HEK293 (cell line): Measurements from ENCODE around the gene STK39.

Experiments
- CTCF ChIA-PET: fragments of 350-600 bp; formaldehyde crosslinking; extraction: SDS; loops from one replicate; lab custom pipeline; 2021; ENCODE audit warnings: antibody characterized with exemption; lab: Yijun Ruan, JAX
- POLR2A ChIA-PET: fragments of 300-600 bp; formaldehyde crosslinking; extraction: SDS; loops from one replicate; lab custom pipeline; 2020; ENCODE audit warnings: antibody characterized with exemption, inconsistent platforms; lab: Yijun Ruan, JAX
- H3K27ac ChIP-seq: fragments of 200-500 bp; sonication (Bioruptor generic); 2 replicates; pipeline ENCODE4 v1.5.1; 2014; ENCODE audit warnings: low read depth, low read length, control low read depth, inconsistent platforms; ENCODE audit errors: extremely low read depth
- H3K36me3 ChIP-seq, 2 experiments: fragments of 200-500 bp in 1 of 2; sonication (Bioruptor generic) in 1 of 2; 1 replicate in 1 of 2; 2 replicates in 1 of 2; pipeline ENCODE4 v1.5.1; 2014 to 2017; ENCODE audit warnings: inconsistent platforms in 2 of 2, low read length in 2 of 2; ENCODE audit not compliant: control insufficient read depth in 2 of 2, insufficient read depth in 1 of 2
- H3K4me1 ChIP-seq: fragments of 200-500 bp; sonication (Bioruptor generic); 2 replicates; pipeline ENCODE4 v1.5.1; 2014; ENCODE audit warnings: mild to moderate bottlenecking, low read length, inconsistent platforms; ENCODE audit not compliant: control insufficient read depth, insufficient read depth
- H3K4me3 ChIP-seq: 2 replicates; pipeline ENCODE4 v1.5.1; 2011; ENCODE audit warnings: low read depth, mild to moderate bottlenecking, control low read depth, low read length, moderate library complexity
- H3K9me3 ChIP-seq: fragments of 200-500 bp; sonication (Bioruptor generic); 2 replicates; pipeline ENCODE4 v1.5.1; 2014; ENCODE audit warnings: low read depth, low read length, inconsistent platforms; ENCODE audit not compliant: control insufficient read depth, insufficient read depth
- HOXC10 ChIP-seq: sonication (generic); formaldehyde crosslinking; IDR thresholded peaks from 2 replicates; pipeline ENCODE4 v1.8.1; 2023; ENCODE audit warnings: mild to moderate bottlenecking, missing genetic modification reagents
- MYNN ChIP-seq: fragments of 450-650 bp; formaldehyde crosslinking; IDR thresholded peaks from 2 replicates; pipeline ENCODE4 v1.5.1; 2016; ENCODE audit warnings: missing biosample characterization, missing genetic modification characterization, borderline replicate concordance
- REPIN1 ChIP-seq: fragments of 450-650 bp; formaldehyde crosslinking; IDR thresholded peaks from 2 replicates; pipeline ENCODE4 v1.5.1; 2017; ENCODE audit warnings: missing biosample characterization, missing genetic modification characterization, low read depth
- SP7 ChIP-seq: fragments of 450-650 bp; formaldehyde crosslinking; IDR thresholded peaks from 2 replicates; pipeline ENCODE4 v1.5.1; 2016; ENCODE audit warnings: missing biosample characterization, missing genetic modification characterization
- YY1 ChIP-seq: fragments of 450-650 bp; formaldehyde crosslinking; IDR thresholded peaks from 2 replicates; pipeline ENCODE4 v1.5.1; 2018; ENCODE audit warnings: missing biosample characterization, missing genetic modification characterization
- ZNF132 ChIP-seq: fragments of 450-650 bp; formaldehyde crosslinking; IDR thresholded peaks from 2 replicates; pipeline ENCODE4 v1.5.1; 2017; ENCODE audit warnings: missing biosample characterization, missing genetic modification characterization, borderline replicate concordance
- ZNF140 ChIP-seq: fragments of 450-650 bp; formaldehyde crosslinking; IDR thresholded peaks from 2 replicates; pipeline ENCODE4 v1.5.1; 2016; ENCODE audit warnings: missing biosample characterization, missing genetic modification characterization
- ZNF184 ChIP-seq: fragments of 450-650 bp; IDR thresholded peaks from 2 replicates; pipeline ENCODE4 v1.5.1; 2018; ENCODE audit warnings: missing biosample characterization, mild to moderate bottlenecking, missing genetic modification characterization
- ZNF274 ChIP-seq, 2 experiments: fragments of 200-500 bp in 1 of 2; fragments of 450-650 bp in 1 of 2; sonication (Bioruptor generic) in 1 of 2; formaldehyde crosslinking in 1 of 2; IDR thresholded peaks; 2 replicates each; pipeline versions ENCODE4 v1.5.1 to v1.6.1; 2014 to 2016; ENCODE audit warnings: borderline replicate concordance in 1 of 2, inconsistent platforms in 1 of 2, low read length in 1 of 2, missing biosample characterization in 1 of 2, missing genetic modification characterization in 1 of 2
- ZNF302 ChIP-seq: fragments of 450-650 bp; formaldehyde crosslinking; IDR thresholded peaks from 2 replicates; pipeline ENCODE4 v1.5.1; 2016; ENCODE audit warnings: missing biosample characterization, missing genetic modification characterization, low read depth
- ZNF521 ChIP-seq: fragments of 450-650 bp; formaldehyde crosslinking; IDR thresholded peaks from 2 replicates; pipeline ENCODE4 v1.5.1; 2017; ENCODE audit warnings: missing biosample characterization, mild to moderate bottlenecking, missing genetic modification characterization
- ZNF548 ChIP-seq: fragments of 450-650 bp; formaldehyde crosslinking; IDR thresholded peaks from 2 replicates; pipeline ENCODE4 v1.5.1; 2016; ENCODE audit warnings: missing biosample characterization, missing genetic modification characterization
- ZNF621 ChIP-seq: fragments of 450-650 bp; formaldehyde crosslinking; IDR thresholded peaks from 2 replicates; pipeline ENCODE4 v1.5.1; 2017; ENCODE audit warnings: missing biosample characterization, missing genetic modification characterization
- ZNF76 ChIP-seq: fragments of 450-650 bp; formaldehyde crosslinking; IDR thresholded peaks from 2 replicates; pipeline ENCODE4; 2016; ENCODE audit warnings: low read depth, missing biosample characterization, missing genetic modification characterization, borderline replicate concordance
- ZNF791 ChIP-seq: fragments of 450-650 bp; formaldehyde crosslinking; IDR thresholded peaks from 2 replicates; pipeline ENCODE4 v1.5.1; 2016; ENCODE audit warnings: missing biosample characterization, missing genetic modification characterization
- ZSCAN16 ChIP-seq: fragments of 450-650 bp; formaldehyde crosslinking; IDR thresholded peaks from 2 replicates; pipeline ENCODE4 v1.5.1; 2016; ENCODE audit warnings: missing biosample characterization, missing genetic modification characterization
- ZSCAN23 ChIP-seq: fragments of 450-650 bp; formaldehyde crosslinking; IDR thresholded peaks from 2 replicates; pipeline ENCODE4 v1.5.1; 2016; ENCODE audit warnings: missing biosample characterization, missing genetic modification characterization
- TF ChIP-seq, protein P1 (sequence below): fragments of 450-650 bp; formaldehyde crosslinking; IDR thresholded peaks from 2 replicates; pipeline ENCODE4 v1.5.1; 2016; ENCODE audit warnings: missing biosample characterization, missing genetic modification characterization
- TF ChIP-seq, protein P2 (sequence below): fragments of 450-650 bp; formaldehyde crosslinking; IDR thresholded peaks from 2 replicates; pipeline ENCODE4 v1.5.1; 2016; ENCODE audit warnings: missing biosample characterization, missing genetic modification characterization
- TF ChIP-seq, protein P3 (sequence below): fragments of 450-650 bp; formaldehyde crosslinking; IDR thresholded peaks from 2 replicates; pipeline ENCODE4 v1.5.1; 2016; ENCODE audit warnings: missing biosample characterization, missing genetic modification characterization
- TF ChIP-seq, protein P4 (sequence below): fragments of 450-650 bp; formaldehyde crosslinking; IDR thresholded peaks from 2 replicates; pipeline ENCODE4 v1.5.1; 2016; ENCODE audit warnings: missing biosample characterization, missing genetic modification characterization
- TF ChIP-seq, protein P5 (sequence below): fragments of 450-650 bp; formaldehyde crosslinking; IDR thresholded peaks from 2 replicates; pipeline ENCODE4 v1.5.1; 2016; ENCODE audit warnings: missing biosample characterization, missing genetic modification characterization
- TF ChIP-seq, protein P6 (sequence below): fragments of 450-650 bp; formaldehyde crosslinking; IDR thresholded peaks from 2 replicates; pipeline ENCODE4 v1.5.1; 2016; ENCODE audit warnings: missing biosample characterization, missing genetic modification characterization

Gene STK39

DNA sequence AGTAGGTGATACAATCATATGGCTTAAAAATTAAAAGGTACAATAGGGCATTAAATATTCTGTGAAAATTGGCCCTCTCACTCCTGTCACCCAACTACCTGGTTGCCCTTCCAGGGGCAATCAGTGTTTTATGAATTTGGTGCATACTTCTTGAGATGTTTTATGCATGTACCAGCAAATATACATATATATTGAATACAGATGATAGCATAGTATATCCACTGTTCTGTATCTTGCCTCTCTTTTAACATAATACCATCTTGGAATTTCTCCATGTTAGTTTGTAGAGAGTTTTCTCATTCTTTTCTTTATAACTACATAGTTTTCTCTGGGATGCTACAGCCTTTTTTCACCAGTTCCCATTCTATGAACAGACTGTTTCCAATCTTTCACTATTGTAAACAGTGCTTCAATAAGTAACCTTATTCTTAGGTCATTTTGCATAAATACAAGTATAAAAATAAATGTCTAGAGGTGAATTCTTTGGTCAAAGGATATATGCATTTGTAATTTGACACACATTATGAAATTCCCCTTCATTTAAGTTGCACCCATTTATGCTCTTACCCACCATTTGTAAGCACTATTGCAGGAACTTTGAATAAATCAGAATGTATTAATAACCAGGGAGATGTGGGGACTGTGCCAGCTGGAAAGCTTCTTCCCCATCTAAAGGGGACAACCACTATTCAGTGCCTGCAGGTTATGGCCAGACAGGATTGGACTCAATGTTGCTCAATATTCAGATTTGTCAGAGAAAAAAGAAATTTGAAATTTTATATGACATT lies 225.4 kb downstream of the STK39 start:
- Histone ChIP-seq H3K4me3 (no peak overlapping the region), H3K36me3 (peaks cover 0 to 5% of the 10 kb centered on the region in 2 experiments; a peak in 1 of 3 replicates), H3K9me3 (no peaks in the 10 kb centered on the region), H3K4me1 (no peaks in the 10 kb centered on the region), H3K27ac (no peak overlapping the region)
- ChIA-PET POLR2A (no interaction called here), CTCF (no interaction called here)
- TF ChIP-seq ZNF132 (tag by site-specific recombination), result no peak
- no peak for TF ChIP-seq SP7 (tag by site-specific recombination)
- TF ChIP-seq ZNF302 (tag by site-specific recombination), result no peak
- no peak for TF ChIP-seq ZNF140 (tag by site-specific recombination)
- no peak for TF ChIP-seq ZNF791 (tag by site-specific recombination)
- no peak for TF ChIP-seq HOXC10 (CRISPR knock-in tag)
- TF ChIP-seq ZNF76, result no peak

DNA sequence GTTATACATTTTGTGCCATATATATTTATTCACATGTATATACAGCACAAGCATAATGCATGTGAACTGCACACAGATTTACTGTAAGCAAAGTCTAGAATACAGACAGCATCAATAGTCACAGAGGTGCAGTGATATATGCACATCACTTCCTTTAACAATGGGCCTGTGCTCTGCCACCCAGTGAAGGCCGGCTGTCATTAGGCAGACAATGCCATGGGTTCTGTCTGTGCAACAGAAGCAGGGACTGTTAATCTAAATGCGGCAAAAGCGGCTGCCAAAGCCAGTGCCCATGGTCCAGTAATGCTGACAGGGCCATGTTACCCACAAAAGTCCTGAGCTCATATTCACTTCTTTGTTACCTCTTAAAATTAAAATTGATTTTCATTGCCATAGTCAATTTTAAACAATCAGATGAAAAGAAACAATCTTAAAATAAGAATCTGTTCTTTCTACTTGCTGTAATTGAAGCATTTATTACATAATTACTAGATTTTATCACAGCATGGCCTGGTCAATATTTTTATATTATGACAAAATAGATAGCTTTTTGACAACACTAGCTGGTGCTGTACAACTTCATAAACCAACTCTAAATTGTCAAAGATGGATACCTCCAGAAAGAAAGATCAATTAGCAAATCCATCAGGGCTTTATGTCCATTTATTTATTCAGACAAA lies 232.0 kb downstream of the STK39 start:
- ChIA-PET POLR2A (no interaction called here), CTCF (interaction anchor here (0.5 kb wide), 1 partner anchor 848 kb away, joined by 4 read pairs; no protein-coding TSS in a partner anchor)
- no peak overlapping the region for H3K27ac ChIP-seq
- no peaks in the 10 kb centered on the region for H3K36me3 ChIP-seq
- H3K9me3 ChIP-seq, result no peaks in the 10 kb centered on the region
- no peaks in the 10 kb centered on the region for H3K4me1 ChIP-seq
- H3K4me3 ChIP-seq, result no peak overlapping the region
- TF ChIP-seq, protein P1, sequence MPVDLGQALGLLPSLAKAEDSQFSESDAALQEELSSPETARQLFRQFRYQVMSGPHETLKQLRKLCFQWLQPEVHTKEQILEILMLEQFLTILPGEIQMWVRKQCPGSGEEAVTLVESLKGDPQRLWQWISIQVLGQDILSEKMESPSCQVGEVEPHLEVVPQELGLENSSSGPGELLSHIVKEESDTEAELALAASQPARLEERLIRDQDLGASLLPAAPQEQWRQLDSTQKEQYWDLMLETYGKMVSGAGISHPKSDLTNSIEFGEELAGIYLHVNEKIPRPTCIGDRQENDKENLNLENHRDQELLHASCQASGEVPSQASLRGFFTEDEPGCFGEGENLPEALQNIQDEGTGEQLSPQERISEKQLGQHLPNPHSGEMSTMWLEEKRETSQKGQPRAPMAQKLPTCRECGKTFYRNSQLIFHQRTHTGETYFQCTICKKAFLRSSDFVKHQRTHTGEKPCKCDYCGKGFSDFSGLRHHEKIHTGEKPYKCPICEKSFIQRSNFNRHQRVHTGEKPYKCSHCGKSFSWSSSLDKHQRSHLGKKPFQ, result no peak
- TF ChIP-seq ZSCAN16 (tag by site-specific recombination) (no peak), ZSCAN23 (tag by site-specific recombination) (no peak), REPIN1 (no peak), ZNF302 (tag by site-specific recombination) (no peak), ZNF621 (tag by site-specific recombination) (no peak), MYNN (tag by site-specific recombination) (no peak), ZNF521 (tag by site-specific recombination) (no peak), SP7 (tag by site-specific recombination) (no peak), YY1 (tag by site-specific recombination) (no peak), ZNF274 (IDR thresholded peaks at IDR 0.05; ENCODE audit: low read length) (no peak), ZNF274 (tag by site-specific recombination; IDR thresholded peaks at IDR 0.05; ENCODE audit: borderline replicate concordance) (no peak), ZNF184 (tag by site-specific recombination) (no peak), ZNF548 (tag by site-specific recombination) (no peak)
- TF ChIP-seq, protein P2, sequence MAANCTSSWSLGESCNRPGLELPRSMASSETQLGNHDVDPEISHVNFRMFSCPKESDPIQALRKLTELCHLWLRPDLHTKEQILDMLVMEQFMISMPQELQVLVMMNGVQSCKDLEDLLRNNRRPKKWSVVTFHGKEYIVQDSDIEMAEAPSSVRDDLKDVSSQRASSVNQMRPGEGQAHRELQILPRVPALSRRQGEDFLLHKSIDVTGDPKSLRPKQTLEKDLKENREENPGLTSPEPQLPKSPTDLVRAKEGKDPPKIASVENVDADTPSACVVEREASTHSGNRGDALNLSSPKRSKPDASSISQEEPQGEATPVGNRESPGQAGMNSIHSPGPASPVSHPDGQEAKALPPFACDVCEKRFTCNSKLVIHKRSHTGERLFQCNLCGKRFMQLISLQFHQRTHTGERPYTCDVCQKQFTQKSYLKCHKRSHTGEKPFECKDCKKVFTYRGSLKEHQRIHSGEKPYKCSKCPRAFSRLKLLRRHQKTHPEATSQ (tag by site-specific recombination), result no peak
- TF ChIP-seq, protein P3, sequence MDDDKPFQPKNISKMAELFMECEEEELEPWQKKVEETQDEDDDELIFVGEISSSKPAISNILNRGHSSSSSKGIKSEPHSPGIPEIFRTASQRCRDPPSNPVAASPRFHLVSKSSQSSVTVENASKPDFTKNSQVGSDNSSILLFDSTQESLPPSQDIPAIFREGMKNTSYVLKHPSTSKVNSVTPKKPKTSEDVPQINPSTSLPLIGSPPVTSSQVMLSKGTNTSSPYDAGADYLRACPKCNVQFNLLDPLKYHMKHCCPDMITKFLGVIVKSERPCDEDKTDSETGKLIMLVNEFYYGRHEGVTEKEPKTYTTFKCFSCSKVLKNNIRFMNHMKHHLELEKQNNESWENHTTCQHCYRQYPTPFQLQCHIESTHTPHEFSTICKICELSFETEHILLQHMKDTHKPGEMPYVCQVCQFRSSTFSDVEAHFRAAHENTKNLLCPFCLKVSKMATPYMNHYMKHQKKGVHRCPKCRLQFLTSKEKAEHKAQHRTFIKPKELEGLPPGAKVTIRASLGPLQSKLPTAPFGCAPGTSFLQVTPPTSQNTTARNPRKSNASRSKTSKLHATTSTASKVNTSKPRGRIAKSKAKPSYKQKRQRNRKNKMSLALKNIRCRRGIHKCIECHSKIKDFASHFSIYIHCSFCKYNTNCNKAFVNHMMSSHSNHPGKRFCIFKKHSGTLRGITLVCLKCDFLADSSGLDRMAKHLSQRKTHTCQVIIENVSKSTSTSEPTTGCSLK, result no peak
- TF ChIP-seq, protein P4, sequence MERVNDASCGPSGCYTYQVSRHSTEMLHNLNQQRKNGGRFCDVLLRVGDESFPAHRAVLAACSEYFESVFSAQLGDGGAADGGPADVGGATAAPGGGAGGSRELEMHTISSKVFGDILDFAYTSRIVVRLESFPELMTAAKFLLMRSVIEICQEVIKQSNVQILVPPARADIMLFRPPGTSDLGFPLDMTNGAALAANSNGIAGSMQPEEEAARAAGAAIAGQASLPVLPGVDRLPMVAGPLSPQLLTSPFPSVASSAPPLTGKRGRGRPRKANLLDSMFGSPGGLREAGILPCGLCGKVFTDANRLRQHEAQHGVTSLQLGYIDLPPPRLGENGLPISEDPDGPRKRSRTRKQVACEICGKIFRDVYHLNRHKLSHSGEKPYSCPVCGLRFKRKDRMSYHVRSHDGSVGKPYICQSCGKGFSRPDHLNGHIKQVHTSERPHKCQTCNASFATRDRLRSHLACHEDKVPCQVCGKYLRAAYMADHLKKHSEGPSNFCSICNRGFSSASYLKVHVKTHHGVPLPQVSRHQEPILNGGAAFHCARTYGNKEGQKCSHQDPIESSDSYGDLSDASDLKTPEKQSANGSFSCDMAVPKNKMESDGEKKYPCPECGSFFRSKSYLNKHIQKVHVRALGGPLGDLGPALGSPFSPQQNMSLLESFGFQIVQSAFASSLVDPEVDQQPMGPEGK (tag by site-specific recombination), result no peak
- TF ChIP-seq, protein P5, sequence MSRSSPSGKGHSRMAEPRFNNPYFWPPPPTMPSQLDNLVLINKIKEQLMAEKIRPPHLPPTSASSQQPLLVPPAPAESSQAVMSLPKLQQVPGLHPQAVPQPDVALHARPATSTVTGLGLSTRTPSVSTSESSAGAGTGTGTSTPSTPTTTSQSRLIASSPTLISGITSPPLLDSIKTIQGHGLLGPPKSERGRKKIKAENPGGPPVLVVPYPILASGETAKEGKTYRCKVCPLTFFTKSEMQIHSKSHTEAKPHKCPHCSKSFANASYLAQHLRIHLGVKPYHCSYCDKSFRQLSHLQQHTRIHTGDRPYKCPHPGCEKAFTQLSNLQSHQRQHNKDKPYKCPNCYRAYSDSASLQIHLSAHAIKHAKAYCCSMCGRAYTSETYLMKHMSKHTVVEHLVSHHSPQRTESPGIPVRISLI, result no peak
- TF ChIP-seq, protein P6, sequence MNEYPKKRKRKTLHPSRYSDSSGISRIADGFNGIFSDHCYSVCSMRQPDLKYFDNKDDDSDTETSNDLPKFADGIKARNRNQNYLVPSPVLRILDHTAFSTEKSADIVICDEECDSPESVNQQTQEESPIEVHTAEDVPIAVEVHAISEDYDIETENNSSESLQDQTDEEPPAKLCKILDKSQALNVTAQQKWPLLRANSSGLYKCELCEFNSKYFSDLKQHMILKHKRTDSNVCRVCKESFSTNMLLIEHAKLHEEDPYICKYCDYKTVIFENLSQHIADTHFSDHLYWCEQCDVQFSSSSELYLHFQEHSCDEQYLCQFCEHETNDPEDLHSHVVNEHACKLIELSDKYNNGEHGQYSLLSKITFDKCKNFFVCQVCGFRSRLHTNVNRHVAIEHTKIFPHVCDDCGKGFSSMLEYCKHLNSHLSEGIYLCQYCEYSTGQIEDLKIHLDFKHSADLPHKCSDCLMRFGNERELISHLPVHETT (tag by site-specific recombination), result no peak
